Stimulated activated CD8-positive, alpha-beta memory T cell treated with anti-CD3 and anti-CD28 coated beads, Interleukin-7, amount 100 ng/mL, for 48 hours (primary cell): ENCODE data around the gene WDR82.
"Not testable (repeated sequence)": the region's sequence is repeated elsewhere in the genome, so short reads cannot be mapped to it uniquely, and the experiment has no call there.

Experiments
- DNase-seq, 2 donors: peaks; one replicate each; pipeline ENCODE4 v3.0.0-alpha.2; 2020; ENCODE audit warnings: low read depth in 1 of 2; ENCODE audit errors: extremely low read depth in 1 of 2

The WDR82 gene

DNA sequence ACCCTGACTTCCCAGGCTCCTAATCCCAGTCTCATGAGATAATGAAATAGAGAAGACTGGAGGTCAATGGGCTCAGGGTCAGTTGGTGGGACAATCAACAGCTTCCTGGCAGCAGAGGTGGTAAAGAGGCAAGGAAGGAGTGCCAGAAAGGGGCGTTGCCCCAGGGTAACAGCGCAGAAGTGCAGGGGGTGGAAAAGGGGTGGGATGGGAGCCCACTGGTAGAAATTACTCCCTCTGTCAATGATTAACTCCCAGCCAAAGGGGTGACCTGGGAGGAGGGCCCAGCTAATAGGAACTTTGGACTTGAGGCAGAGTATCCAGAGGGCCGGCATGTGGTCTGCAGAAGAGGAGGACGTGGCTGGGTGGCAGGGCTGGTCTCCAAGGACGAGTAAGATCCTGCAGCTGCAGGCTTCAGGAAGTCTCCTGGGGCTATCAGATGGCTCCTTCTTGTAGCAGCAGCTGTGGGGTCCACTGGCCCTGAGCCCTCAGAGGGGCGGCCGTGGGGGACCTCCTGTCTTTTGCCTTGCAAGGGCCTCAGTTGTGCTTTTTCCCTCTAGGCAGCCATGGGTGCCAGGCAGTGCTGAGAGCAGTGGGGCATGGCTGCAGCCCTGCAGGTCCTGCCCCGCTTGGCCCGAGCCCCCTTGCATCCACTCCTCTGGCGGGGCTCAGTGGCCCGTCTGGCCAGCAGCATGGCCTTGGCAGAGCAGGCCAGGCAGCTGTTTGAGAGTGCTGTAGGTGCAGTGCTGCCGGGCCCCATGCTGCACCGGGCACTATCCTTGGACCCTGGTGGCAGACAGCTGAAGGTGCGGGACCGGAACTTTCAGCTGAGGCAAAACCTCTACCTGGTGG lies 11.5 kb upstream of the WDR82 start:
- DNase-seq: no peak

- no peak for DNase-seq
Measured at GRCh38 chr3:52289338-52289746, 10.9 kb upstream of the WDR82 start.

- no peak for DNase-seq
Measured at GRCh38 chr3:52288674-52289073, 10.2 kb upstream of the WDR82 start.

- DNase-seq: no peak
Measured at GRCh38 chr3:52286777-52287110, 8.3 kb upstream of the WDR82 start.

- not testable (repeated sequence) for DNase-seq
Measured at GRCh38 chr3:52284051-52284450, 5.6 kb upstream of the WDR82 start.

DNA sequence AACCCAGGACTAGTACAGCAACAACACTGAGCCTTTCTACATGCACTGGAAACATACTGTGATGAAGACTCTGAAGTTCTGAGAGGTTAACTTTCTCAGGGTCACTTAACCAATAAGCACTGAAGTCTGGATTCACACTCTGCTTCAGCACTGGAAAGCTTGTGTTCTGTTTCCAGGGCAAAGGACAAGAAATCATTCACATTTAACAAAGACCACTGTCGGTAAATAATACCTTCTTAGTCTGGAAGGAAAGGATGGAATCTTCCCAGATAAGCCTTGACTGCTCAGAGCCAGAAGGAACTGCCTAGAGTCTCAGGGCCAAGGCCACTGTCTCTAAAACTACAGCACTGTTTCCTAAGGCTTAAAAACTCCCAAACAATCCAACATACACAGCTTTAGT lies 4.9 kb upstream of the WDR82 start:
- DNase-seq: no peak

DNA sequence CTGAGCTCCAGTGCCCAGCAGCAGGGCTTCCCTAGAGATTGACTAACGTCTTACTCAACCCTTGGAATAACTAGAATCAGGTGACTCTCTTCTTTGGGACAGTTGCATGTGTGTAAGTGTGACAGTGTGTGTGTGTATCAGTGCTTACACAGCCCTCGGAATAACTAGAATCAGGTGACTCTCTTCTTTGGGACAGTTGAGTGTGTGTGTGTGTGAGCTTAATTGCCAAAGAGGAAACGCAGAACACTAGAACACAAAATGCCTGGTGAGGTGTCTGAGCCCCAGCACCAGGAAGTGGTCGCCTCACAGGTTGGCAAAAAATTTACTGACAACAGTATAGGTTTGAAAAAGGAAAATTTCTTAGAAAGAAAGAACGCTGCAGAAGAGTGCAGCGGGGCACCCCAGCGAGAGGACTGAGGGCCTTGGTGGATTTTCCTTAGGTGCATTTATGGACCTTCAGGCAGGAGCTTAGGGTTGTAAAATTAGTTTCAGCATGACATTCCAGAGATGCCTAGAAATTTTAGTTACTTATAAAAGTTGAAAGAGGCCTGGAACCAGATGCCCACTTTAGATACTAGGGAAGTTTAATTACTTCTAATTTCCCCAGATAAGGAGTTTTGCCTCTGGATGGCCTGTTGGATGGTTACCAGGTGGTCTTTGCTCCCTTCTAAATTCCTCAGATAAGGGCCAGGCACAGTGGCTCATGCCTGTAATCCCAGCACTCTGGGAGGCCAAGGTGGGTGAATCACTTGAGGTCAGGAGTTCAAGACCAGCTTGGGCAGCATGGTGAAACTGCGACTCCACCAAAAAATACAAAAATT lies 3.7 kb upstream of the WDR82 start:
- DNase-seq: no peak

GRCh38 chr3:52280050-52280461 lies 1.6 kb upstream of the WDR82 start:
- DNase-seq: no peak

DNA sequence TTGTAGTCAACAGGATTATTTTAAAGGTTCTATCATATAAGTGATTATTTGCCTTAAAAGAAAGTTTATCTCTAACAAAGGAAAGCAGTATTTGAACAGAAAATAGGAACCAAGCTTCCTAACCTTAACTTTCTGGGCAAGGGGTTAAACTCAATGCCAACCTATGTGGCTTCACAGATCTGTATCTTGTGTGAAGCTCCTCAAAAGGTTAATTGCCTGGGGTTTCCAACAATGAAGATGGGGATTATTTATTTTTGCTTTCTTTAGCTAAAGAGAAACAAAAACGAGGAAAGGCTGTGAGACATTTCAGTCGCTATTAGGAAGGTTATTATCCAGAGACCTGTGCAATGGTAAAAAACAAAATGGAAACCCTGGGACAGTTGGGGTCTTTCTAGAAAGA lies 1.1 kb upstream of the WDR82 start:
- DNase-seq: no peak

DNA sequence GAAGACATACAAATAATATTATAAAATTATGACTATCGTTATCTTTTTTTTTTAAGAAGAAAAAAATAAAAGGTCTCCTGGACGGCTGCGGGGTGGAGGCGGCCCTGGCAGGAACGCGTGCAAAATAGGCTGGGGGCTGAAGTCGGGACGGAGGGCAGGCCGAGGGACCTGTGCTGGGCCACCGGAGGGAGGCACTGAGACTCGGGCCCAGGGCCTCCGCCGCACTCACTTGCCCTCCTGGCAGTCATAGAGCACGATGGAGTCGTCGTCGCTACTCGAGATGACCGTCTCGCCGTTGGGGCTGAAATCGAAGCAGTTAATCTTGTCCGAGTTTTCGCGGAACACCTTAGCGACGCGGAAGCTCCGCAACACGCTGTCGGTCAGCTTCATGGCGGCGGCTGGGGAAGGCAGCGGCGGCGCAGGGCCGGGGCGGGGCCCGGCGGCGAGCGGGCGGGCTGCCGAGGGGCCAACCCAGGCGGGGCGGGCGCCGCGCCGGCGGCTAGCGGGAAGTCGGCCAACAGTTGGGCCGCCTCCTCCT lies 408 bp downstream of the WDR82 start:
- peak in 1 of 2 donors; percentile 34 for DNase-seq

- peak; percentile 65 to 84 for DNase-seq
Measured at GRCh38 chr3:52277071-52277964, 1.1 kb downstream of the WDR82 start.

- not testable (repeated sequence) for DNase-seq
Measured at GRCh38 chr3:52274781-52275180, 3.7 kb downstream of the WDR82 start.

- no peak for DNase-seq
Measured at GRCh38 chr3:52272831-52273230, 5.6 kb downstream of the WDR82 start.

DNA sequence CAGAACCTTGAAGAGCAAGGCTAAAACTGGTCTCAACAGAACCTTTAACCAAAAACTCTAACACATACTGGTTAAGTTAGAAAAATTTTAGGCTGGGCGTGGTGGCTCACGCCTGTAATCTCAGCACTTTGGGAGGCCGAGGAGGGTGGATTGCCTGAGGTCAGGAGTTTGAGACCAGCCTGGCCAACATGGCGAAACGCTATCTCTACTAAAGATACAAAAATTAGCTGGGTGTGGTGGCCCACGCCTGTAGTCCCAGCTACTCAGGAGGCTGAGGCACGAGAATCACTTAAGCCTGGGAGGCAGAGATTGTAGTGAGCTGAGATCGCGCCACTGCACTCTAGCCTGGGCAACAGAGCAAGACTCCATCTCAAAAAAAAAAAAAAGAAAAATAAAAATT lies 6.3 kb downstream of the WDR82 start:
- DNase-seq: not testable (repeated sequence)

DNA sequence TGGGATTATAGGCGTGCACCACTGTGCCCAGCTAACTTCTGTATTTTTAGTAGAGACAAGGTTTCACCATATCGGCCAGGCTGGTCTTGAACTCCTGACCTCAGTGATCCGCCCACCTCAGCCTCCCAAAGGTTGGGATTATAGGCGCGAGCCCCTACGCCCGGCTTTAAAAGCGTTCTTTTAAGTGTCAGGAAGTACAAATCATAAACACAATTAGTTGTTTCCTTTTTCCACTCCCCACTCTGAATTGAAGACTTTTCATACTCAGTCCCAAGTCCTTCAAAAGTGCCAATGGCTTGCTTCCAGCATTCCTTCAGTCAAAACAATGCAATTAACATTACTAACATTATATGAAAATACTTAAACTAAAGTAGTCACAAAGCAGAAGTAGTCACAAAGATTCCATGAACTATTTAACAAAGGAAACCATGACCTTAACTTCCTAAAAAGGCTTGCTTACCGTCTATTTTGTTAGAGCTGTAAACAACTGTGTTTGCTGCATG lies 8.1 kb downstream of the WDR82 start:
- DNase-seq: no peak

DNA sequence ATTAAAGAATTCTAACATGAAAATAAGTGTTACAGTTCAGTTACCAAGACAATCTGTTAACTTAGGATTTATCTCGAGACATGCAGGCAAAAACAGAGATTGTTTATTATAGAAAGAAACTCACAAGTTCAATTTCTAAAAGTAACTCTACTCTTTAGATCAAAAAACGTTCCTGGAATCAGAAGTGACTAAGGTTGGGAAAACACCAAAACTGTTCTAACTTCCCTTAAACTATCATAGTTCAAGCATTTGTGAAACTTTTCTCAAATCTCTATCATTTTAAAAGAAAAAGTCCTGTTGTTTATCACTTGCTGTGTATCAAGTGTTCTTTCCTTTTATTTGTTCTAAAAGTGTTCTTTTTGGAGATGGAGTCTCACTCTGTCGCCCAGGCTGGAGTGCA lies 8.7 kb downstream of the WDR82 start:
- no peak for DNase-seq

GRCh38 chr3:52268036-52268435 lies 10.4 kb downstream of the WDR82 start:
- peak in 1 of 2 donors; percentile 59 for DNase-seq

DNA sequence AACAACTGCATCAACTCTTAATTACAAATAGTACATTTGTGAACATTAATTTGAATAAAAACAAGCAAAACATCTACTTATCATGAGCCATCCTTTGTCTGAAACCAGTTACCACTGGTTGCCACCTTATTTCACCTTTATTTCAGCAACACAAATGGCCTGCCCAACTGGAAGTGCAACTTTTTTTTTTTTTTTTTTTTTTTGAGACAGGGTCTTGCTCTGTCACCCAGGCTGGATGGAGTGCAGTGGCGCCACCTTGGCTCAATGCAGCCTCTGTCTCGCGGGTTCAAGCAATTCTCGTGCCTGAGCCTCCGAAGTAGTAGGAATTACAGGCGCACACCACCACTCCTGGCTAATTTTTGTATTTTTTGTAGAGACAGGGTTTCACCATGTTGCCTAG lies 13.1 kb downstream of the WDR82 start:
- DNase-seq: no peak

GRCh38 chr3:52262447-52262846 lies 16.0 kb downstream of the WDR82 start:
- no peak for DNase-seq

- no peak for DNase-seq
Measured at GRCh38 chr3:52259448-52259847, 19.0 kb downstream of the WDR82 start.

- no peak for DNase-seq
Measured at GRCh38 chr3:52259035-52259434, 19.4 kb downstream of the WDR82 start.
